C4-2B (cell line): Measurements from ENCODE around the gene ADCY10.

ENCODE experiments used
- CTCF ChIP-seq: fragments of 450-650 bp; conservative IDR thresholded peaks from 2 replicates; pipeline ENCODE4 v1.5.1; 2017; ENCODE audit warnings: mild to moderate bottlenecking
- ZFX ChIP-seq: fragments of 450-650 bp; IDR thresholded peaks from 2 replicates; pipeline ENCODE4 v1.6.1; 2017

- no peak for TF ChIP-seq CTCF
- TF ChIP-seq ZFX = no peak
Observed at GRCh38 chr1:167913895-167914496, at the start of gene ADCY10.
